Upper lobe of left lung (tissue), 6 donors: ENCODE results near the gene SMC4. TPM values are rescaled to one million over a fixed set of nuclear protein-coding genes. Genes with fewer than 3 reads are reported as not detected.

ENCODE experiments used
- ATAC-seq, 2 donors: fragments of 200-7000 bp; cut with Tn5 transposase; one replicate each; pipeline ENCODE4 v1.9.1; 2022; ENCODE audit warnings: mild to moderate bottlenecking in 2 of 2, moderate library complexity in 2 of 2; ENCODE audit not compliant: low FRiP score in 2 of 2
- DNase-seq, 2 donors: peaks; one replicate each; pipeline ENCODE4 v3.0.0-alpha.2; 2019 to 2020
- H3K27ac ChIP-seq, 4 donors: fragments of 200-600 bp; sonication (generic); one replicate each; pipeline ENCODE4 v1.5.1; 2016 to 2019
- H3K27me3 ChIP-seq, 4 donors: fragments of 200-600 bp; sonication (generic); one replicate each; pipeline ENCODE4 v1.5.1; 2017 to 2019
- H3K36me3 ChIP-seq, 4 donors: fragments of 200-600 bp; sonication (generic); one replicate each; pipeline ENCODE4 v1.5.1; 2016 to 2019
- H3K4me1 ChIP-seq, 4 donors: fragments of 200-600 bp; sonication (generic); one replicate each; pipeline ENCODE4 v1.5.1; 2018 to 2019
- H3K4me3 ChIP-seq, 4 donors: fragments of 200-600 bp; sonication (generic); one replicate each; pipeline ENCODE4 v1.5.1; 2017 to 2019; ENCODE audit warnings: mild to moderate bottlenecking in 2 of 4, moderate library complexity in 1 of 4
- H3K9me3 ChIP-seq, 4 donors: fragments of 200-600 bp; sonication (generic); one replicate each; pipeline ENCODE4 v1.5.1; 2018 to 2019
- CTCF ChIP-seq, 6 experiments: fragments of 450-650 bp in 4 of 6; fragments of 200-600 bp in 2 of 6; sonication (generic) in 2 of 6; IDR thresholded peaks; one replicate each; pipeline ENCODE4 v1.5.1; 2016 to 2019; ENCODE audit warnings: antibody characterized with exemption in 6 of 6
- EP300 ChIP-seq, 4 donors: sonication (generic); formaldehyde crosslinking; IDR thresholded peaks; one replicate each; pipeline ENCODE4 v1.5.1; 2017; ENCODE audit warnings: antibody characterized with exemption in 4 of 4, control low read depth in 2 of 4
- POLR2A ChIP-seq, 4 donors: fragments of 450-650 bp; IDR thresholded peaks; one replicate each; pipeline ENCODE4 v1.5.1; 2016 to 2017; ENCODE audit warnings: antibody characterized with exemption in 4 of 4, mild to moderate bottlenecking in 2 of 4
- POLR2AphosphoS5 ChIP-seq, 2 donors: sonication (generic); formaldehyde crosslinking; IDR thresholded peaks; one replicate each; pipeline ENCODE4 v1.5.1; 2017; ENCODE audit warnings: antibody characterized with exemption in 2 of 2
- WGBS, 2 donors: methylation state at CpG; one replicate each; pipeline ENCODE4 v1.1.5; 2017 to 2018; 5-methylcytosine and 5-hydroxymethylcytosine counted together
- total RNA-seq, 6 donors: library from RNA; depleted of rRNA in 4 of 6; stranded (reverse); fragments of >200 nt in 4 of 6; gene quantifications; one replicate each; pipeline versions ENCODE4 v1.1.0 to v1.2.1, GENCODE V29; 2016 to 2021
- donor health status: DM: no; HTN: no; CAD: no; lungs with moderate emphysema.
- donor health status: DM: no; HTN: yes; CAD: no; lungs with severe emphysema.

SMC4 gene
- total RNA-seq, 6 donors from 2014 or later, result 35.6 to 107 (median 65.5) TPM

GRCh38 chr3:160403796-160404470 is 4.5 kb downstream of the SMC4 start:
- H3K27ac ChIP-seq, result peak overlapping the region in 2 of 4 donors; percentile 16 to 96
- H3K36me3 ChIP-seq, result peaks cover 0 to 6% (median 0%) of the 10 kb centered on the region in 4 donors
- DNase-seq (no peak), ATAC-seq (no peak)
- no peaks in the 10 kb centered on the region for H3K27me3 ChIP-seq
- no peak for TF ChIP-seq CTCF (IDR thresholded peaks at IDR 0.05)
- no peak for TF ChIP-seq POLR2A (IDR thresholded peaks at IDR 0.05)
- no peak for TF ChIP-seq POLR2AphosphoS5 (IDR thresholded peaks at IDR 0.05)
- TF ChIP-seq EP300 (IDR thresholded peaks at IDR 0.05), result no peak
- H3K4me3 ChIP-seq, result peak overlapping the region in 2 of 4 donors; percentile 14 to 93
- no peaks in the 10 kb centered on the region for H3K9me3 ChIP-seq
- peaks cover 12 to 30% (median 16%) of the 10 kb centered on the region in 4 donors for H3K4me1 ChIP-seq
- WGBS, 2 donors, result 25 to 47% methylated on average over 7 of the region's 7 CpGs

- no peaks in the 10 kb centered on the region for H3K4me1 ChIP-seq
- WGBS, 2 donors, result 83 to 86% methylated on average over 10 of the region's 10 CpGs
- H3K36me3 ChIP-seq, result peaks cover 0 to 26% (median 9%) of the 10 kb centered on the region in 4 donors
- H3K9me3 ChIP-seq, result no peaks in the 10 kb centered on the region
- ATAC-seq (no peak), DNase-seq (no peak)
- H3K4me3 ChIP-seq, result no peak overlapping the region
- TF ChIP-seq EP300 (IDR thresholded peaks at IDR 0.05) (no peak), POLR2AphosphoS5 (IDR thresholded peaks at IDR 0.05) (no peak), POLR2A (IDR thresholded peaks at IDR 0.05) (no peak), CTCF (IDR thresholded peaks at IDR 0.05) (no peak)
- no peak overlapping the region for H3K27ac ChIP-seq
- H3K27me3 ChIP-seq, result no peaks in the 10 kb centered on the region
These were observed 10.6 kb downstream of the SMC4 start for GRCh38 chr3:160409812-160410610.

GRCh38 chr3:160412477-160412876 is 13.0 kb downstream of the SMC4 start:
- no peak for DNase-seq
- ATAC-seq, result no peak
- no peak overlapping the region for H3K4me3 ChIP-seq
- TF ChIP-seq CTCF (IDR thresholded peaks at IDR 0.05) (no peak), POLR2A (IDR thresholded peaks at IDR 0.05) (no peak), EP300 (IDR thresholded peaks at IDR 0.05) (no peak), POLR2AphosphoS5 (IDR thresholded peaks at IDR 0.05) (no peak)
- no peaks in the 10 kb centered on the region for H3K9me3 ChIP-seq
- WGBS, 2 donors, result 74 to 84% methylated on average over 1 of the region's 1 CpG
- no peak overlapping the region for H3K27ac ChIP-seq
- no peaks in the 10 kb centered on the region for H3K4me1 ChIP-seq
- H3K27me3 ChIP-seq, result no peaks in the 10 kb centered on the region
- H3K36me3 ChIP-seq, result peaks cover 4 to 41% (median 14%) of the 10 kb centered on the region in 4 donors

GRCh38 chr3:160413613-160414248 is 14.3 kb downstream of the SMC4 start:
- 41% methylated on average over 3 of the region's 3 CpGs for WGBS, 2 donors
- no peaks in the 10 kb centered on the region for H3K9me3 ChIP-seq
- no peak overlapping the region for H3K27ac ChIP-seq
- ATAC-seq, result peak; percentile 74 to 90
- peak in 1 of 2 donors; percentile 50 for DNase-seq
- no peaks in the 10 kb centered on the region for H3K4me1 ChIP-seq
- H3K36me3 ChIP-seq, result peaks cover 4 to 54% (median 16%) of the 10 kb centered on the region in 4 donors
- H3K27me3 ChIP-seq, result no peaks in the 10 kb centered on the region
- H3K4me3 ChIP-seq, result no peak overlapping the region
- TF ChIP-seq CTCF (IDR thresholded peaks at IDR 0.05), result peak; percentile 53 to 87 (median 70)
- no peak for TF ChIP-seq POLR2A (IDR thresholded peaks at IDR 0.05)
